PC-3 (cell line): ENCODE measurements around the gene SNX5. TPM values are rescaled to one million over a fixed set of nuclear protein-coding genes. Genes with fewer than 3 reads are reported as not detected.

Experiments
- ATAC-seq: fragments of 200-7000 bp; cut with Tn5 transposase; 2 replicates; pipeline ENCODE4 v1.9.1; 2020; ENCODE audit warnings: mild to moderate bottlenecking, moderate library complexity
- BruUV-seq: library from RNA; stranded (reverse); fragments of 400-500 nt; replicated peaks from 2 replicates; lab custom pipeline; 2021; lab: Mats Ljungman, UMichigan
- CTCF ChIA-PET: fragments of 300-600 bp; sonication (Branson Sonifier 250); formaldehyde crosslinking; loops from one replicate; lab custom pipeline; 2022; ENCODE audit warnings: antibody characterized with exemption; lab: Charles Lee
- POLR2A ChIA-PET: fragments of 300-600 bp; sonication (Branson Sonifier 250); formaldehyde crosslinking; loops from one replicate; lab custom pipeline; 2022; ENCODE audit warnings: antibody characterized with exemption; ENCODE audit not compliant: unreplicated experiment; lab: Charles Lee
- DNase-seq: peaks from one replicate; pipeline ENCODE4 v3.0.0-alpha.2; 2015
- H2AFZ ChIP-seq: fragments of 300-600 bp; sonication (generic); 2 replicates; pipeline ENCODE4 v1.6.0; 2016; ENCODE audit warnings: antibody characterized with exemption, low read length
- H3F3A ChIP-seq: fragments of 300-600 bp; sonication (generic); one replicate; pipeline ENCODE4 v1.6.0; 2017; ENCODE audit warnings: antibody characterized with exemption, low read length, control low read depth, mild to moderate bottlenecking; ENCODE audit not compliant: unreplicated experiment
- H3K27ac ChIP-seq: fragments of 300-600 bp; sonication (generic); 2 replicates; pipeline ENCODE4 v1.5.1; 2016; ENCODE audit warnings: mild to moderate bottlenecking, low read length
- H3K27me3 ChIP-seq: fragments of 300-600 bp; sonication (generic); 2 replicates; pipeline ENCODE4 v1.6.1; 2016; ENCODE audit warnings: low read length, mixed read lengths
- H3K36me3 ChIP-seq: fragments of 300-600 bp; sonication (generic); 2 replicates; pipeline ENCODE4 v1.6.1; 2016; ENCODE audit warnings: low read depth, mixed run types, low read length, mixed read lengths
- H3K4me1 ChIP-seq: fragments of 300-600 bp; sonication (generic); 2 replicates; pipeline ENCODE4 v1.5.1; 2016; ENCODE audit warnings: low read length; ENCODE audit not compliant: insufficient read depth
- H3K4me2 ChIP-seq: fragments of 300-600 bp; sonication (generic); 2 replicates; pipeline ENCODE4 v1.6.0; 2016; ENCODE audit warnings: low read length
- H3K4me3 ChIP-seq: fragments of 300-600 bp; sonication (generic); 2 replicates; pipeline ENCODE4 v1.5.1; 2016; ENCODE audit warnings: mild to moderate bottlenecking, low read length, mixed read lengths
- H3K79me2 ChIP-seq: fragments of 300-600 bp; sonication (generic); 2 replicates; pipeline ENCODE4 v1.6.1; 2017; ENCODE audit warnings: low read length, mixed read lengths
- H3K9ac ChIP-seq: fragments of 300-600 bp; sonication (generic); 2 replicates; pipeline ENCODE4 v1.6.0; 2016; ENCODE audit warnings: mild to moderate bottlenecking, low read length
- H3K9me2 ChIP-seq: fragments of 300-600 bp; sonication (generic); replicated peaks from 2 replicates; pipeline ENCODE4 v1.6.1; 2016; ENCODE audit warnings: mixed run types, low read length, mixed read lengths
- H3K9me3 ChIP-seq: fragments of 300-600 bp; sonication (generic); 2 replicates; pipeline ENCODE4 v1.6.1; 2016; ENCODE audit warnings: low read length, mixed read lengths
- H4K20me1 ChIP-seq: fragments of 300-600 bp; sonication (generic); 2 replicates; pipeline ENCODE4 v1.6.1; 2016; ENCODE audit warnings: low read length, mixed read lengths
- EZH2 ChIP-seq: fragments of 300-600 bp; sonication (generic); IDR thresholded peaks from one replicate; pipeline ENCODE4 v1.6.1; 2017; ENCODE audit warnings: antibody characterized with exemption, mild to moderate bottlenecking, low read length; ENCODE audit not compliant: unreplicated experiment
- EZH2phosphoT487 ChIP-seq: fragments of 300-600 bp; sonication (generic); IDR thresholded peaks from 2 replicates; pipeline ENCODE4 v1.6.1; 2018; ENCODE audit warnings: mild to moderate bottlenecking, antibody characterized with exemption, low read length, borderline replicate concordance
- intact Hi-C: fragments of 100-400 bp; cut with micrococcal nuclease; formaldehyde crosslinking; loops from 2 replicates; pipeline ENCODE4 v1.9.0; 2023
- total RNA-seq: library from RNA; depleted of rRNA; stranded (reverse); fragments of >200 nt; gene quantifications from 2 replicates; pipeline ENCODE4 v1.2.3, GENCODE V29; 2014
- TF ChIP-seq, protein P1 (sequence below): fragments of 300-600 bp; sonication (generic); conservative IDR thresholded peaks from 2 replicates; pipeline ENCODE4 v1.5.1; 2017; ENCODE audit warnings: antibody characterized with exemption, low read depth, mild to moderate bottlenecking, low read length

The SNX5 gene
- total RNA-seq, 1 experiment from 2014 or later, result 159 TPM

- no peaks in the 10 kb centered on the region for H3K36me3 ChIP-seq
- CTCF ChIA-PET, result interaction anchor here (0.5 kb wide), 1 partner anchor 284 kb away, joined by 9 read pairs; no protein-coding TSS in a partner anchor
- DNase-seq, result no peak
- POLR2A ChIA-PET, result no interaction called here
- no peak for ATAC-seq
- H3F3A ChIP-seq, result no peaks in the 10 kb centered on the region
- no peaks in the 10 kb centered on the region for H3K27me3 ChIP-seq
- H3K4me2 ChIP-seq, result no peak overlapping the region
- H3K4me3 ChIP-seq, result no peak overlapping the region
- no TSS peak for BruUV-seq
- TF ChIP-seq, protein P1, sequence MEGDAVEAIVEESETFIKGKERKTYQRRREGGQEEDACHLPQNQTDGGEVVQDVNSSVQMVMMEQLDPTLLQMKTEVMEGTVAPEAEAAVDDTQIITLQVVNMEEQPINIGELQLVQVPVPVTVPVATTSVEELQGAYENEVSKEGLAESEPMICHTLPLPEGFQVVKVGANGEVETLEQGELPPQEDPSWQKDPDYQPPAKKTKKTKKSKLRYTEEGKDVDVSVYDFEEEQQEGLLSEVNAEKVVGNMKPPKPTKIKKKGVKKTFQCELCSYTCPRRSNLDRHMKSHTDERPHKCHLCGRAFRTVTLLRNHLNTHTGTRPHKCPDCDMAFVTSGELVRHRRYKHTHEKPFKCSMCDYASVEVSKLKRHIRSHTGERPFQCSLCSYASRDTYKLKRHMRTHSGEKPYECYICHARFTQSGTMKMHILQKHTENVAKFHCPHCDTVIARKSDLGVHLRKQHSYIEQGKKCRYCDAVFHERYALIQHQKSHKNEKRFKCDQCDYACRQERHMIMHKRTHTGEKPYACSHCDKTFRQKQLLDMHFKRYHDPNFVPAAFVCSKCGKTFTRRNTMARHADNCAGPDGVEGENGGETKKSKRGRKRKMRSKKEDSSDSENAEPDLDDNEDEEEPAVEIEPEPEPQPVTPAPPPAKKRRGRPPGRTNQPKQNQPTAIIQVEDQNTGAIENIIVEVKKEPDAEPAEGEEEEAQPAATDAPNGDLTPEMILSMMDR, result no peak
- TF ChIP-seq EZH2, result no peak
- no peak for TF ChIP-seq EZH2phosphoT487
- no peaks in the 10 kb centered on the region for H3K4me1 ChIP-seq
- intact Hi-C loops, result no loop called here
- no peaks in the 10 kb centered on the region for H4K20me1 ChIP-seq
- no peaks in the 10 kb centered on the region for H3K79me2 ChIP-seq
- no peak overlapping the region for H3K9ac ChIP-seq
- no peaks in the 10 kb centered on the region for H3K9me2 ChIP-seq
- no peaks in the 10 kb centered on the region for H3K9me3 ChIP-seq
- H2AFZ ChIP-seq, result no peak overlapping the region
- H3K27ac ChIP-seq, result no peak overlapping the region
Observed at GRCh38 chr20:17909869-17910321, 58.7 kb downstream of the SNX5 start.

GRCh38 chr20:17905544-17905943 is 63.0 kb downstream of the SNX5 start:
- no peak overlapping the region for H3K4me2 ChIP-seq
- ATAC-seq, result no peak
- no peak for DNase-seq
- H2AFZ ChIP-seq, result no peak overlapping the region
- H3K4me1 ChIP-seq, result no peaks in the 10 kb centered on the region
- intact Hi-C loops, result no loop called here
- no peak overlapping the region for H3K27ac ChIP-seq
- H3K9me2 ChIP-seq, result no peaks in the 10 kb centered on the region
- no peak overlapping the region for H3K4me3 ChIP-seq
- POLR2A ChIA-PET, result no interaction called here
- no peak overlapping the region for H3K9ac ChIP-seq
- no peaks in the 10 kb centered on the region for H3K36me3 ChIP-seq
- H3F3A ChIP-seq, result no peaks in the 10 kb centered on the region
- no TSS peak for BruUV-seq
- H3K79me2 ChIP-seq, result no peaks in the 10 kb centered on the region
- no peaks in the 10 kb centered on the region for H4K20me1 ChIP-seq
- H3K9me3 ChIP-seq, result no peaks in the 10 kb centered on the region
- TF ChIP-seq EZH2phosphoT487 (no peak), EZH2 (no peak)
- TF ChIP-seq, protein P1, result no peak
- CTCF ChIA-PET, result no interaction called here
- no peaks in the 10 kb centered on the region for H3K27me3 ChIP-seq

GRCh38 chr20:17904027-17904426 is 64.6 kb downstream of the SNX5 start:
- no peaks in the 10 kb centered on the region for H3K9me2 ChIP-seq
- no peaks in the 10 kb centered on the region for H3K36me3 ChIP-seq
- H3K79me2 ChIP-seq, result no peaks in the 10 kb centered on the region
- ATAC-seq (no peak), DNase-seq (no peak)
- TF ChIP-seq, protein P1, result no peak
- TF ChIP-seq EZH2phosphoT487 (no peak), EZH2 (no peak)
- no peak overlapping the region for H3K9ac ChIP-seq
- no peak overlapping the region for H2AFZ ChIP-seq
- H3K4me2 ChIP-seq, result no peak overlapping the region
- H3K4me1 ChIP-seq, result no peaks in the 10 kb centered on the region
- H3F3A ChIP-seq, result no peaks in the 10 kb centered on the region
- no TSS peak for BruUV-seq
- ChIA-PET POLR2A (no interaction called here), CTCF (no interaction called here)
- H3K9me3 ChIP-seq, result no peaks in the 10 kb centered on the region
- no peaks in the 10 kb centered on the region for H4K20me1 ChIP-seq
- no peaks in the 10 kb centered on the region for H3K27me3 ChIP-seq
- H3K27ac ChIP-seq, result no peak overlapping the region
- intact Hi-C loops, result no loop called here
- no peak overlapping the region for H3K4me3 ChIP-seq
